ENCODE data around the gene ATP10D. TPM values are rescaled to one million over a fixed set of nuclear protein-coding genes. Genes with fewer than 3 reads are reported as not detected.

Gene ATP10D
- total RNA-seq, 1 donor from 2014 or later: 12.9 TPM

- Mint-ChIP-seq H3K27ac (ENCODE audit: unreplicated experiment) (no peak overlapping the region), H3K9me3 (ENCODE audit: unreplicated experiment) (no peaks in the 10 kb centered on the region), H3K36me3 (ENCODE audit: unreplicated experiment) (peaks cover 4% of the 10 kb centered on the region), H3K4me1 (ENCODE audit: low read depth, unreplicated experiment) (peaks cover 2% of the 10 kb centered on the region), H3K4me3 (ENCODE audit: unreplicated experiment) (no peak overlapping the region), H3K27me3 (ENCODE audit: unreplicated experiment) (no peaks in the 10 kb centered on the region)
- TF ChIP-seq CTCF (IDR thresholded peaks at IDR 0.05; ENCODE audit: partially characterized antibody, unreplicated experiment): no peak
- DNase-seq: no peak
Observed at GRCh38 chr4:47624031-47624441, 139.0 kb downstream of the ATP10D start.

GRCh38 chr4:47631161-47631560, 146.1 kb downstream of the ATP10D start:
- DNase-seq: peak; percentile 65
- peaks cover 3% of the 10 kb centered on the region for H3K36me3 Mint-ChIP-seq (ENCODE audit: unreplicated experiment)
- H3K4me3 Mint-ChIP-seq (ENCODE audit: unreplicated experiment): no peak overlapping the region
- no peaks in the 10 kb centered on the region for H3K9me3 Mint-ChIP-seq (ENCODE audit: unreplicated experiment)
- no peaks in the 10 kb centered on the region for H3K27me3 Mint-ChIP-seq (ENCODE audit: unreplicated experiment)
- peaks cover 5% of the 10 kb centered on the region for H3K4me1 Mint-ChIP-seq (ENCODE audit: low read depth, unreplicated experiment)
- H3K27ac Mint-ChIP-seq (ENCODE audit: unreplicated experiment): no peak overlapping the region
- TF ChIP-seq CTCF (IDR thresholded peaks at IDR 0.05; ENCODE audit: partially characterized antibody, unreplicated experiment): no peak

GRCh38 chr4:47639531-47639930, 154.5 kb downstream of the ATP10D start:
- Mint-ChIP-seq H3K27ac (ENCODE audit: unreplicated experiment) (no peak overlapping the region), H3K27me3 (ENCODE audit: unreplicated experiment) (peaks cover 14% of the 10 kb centered on the region), H3K9me3 (ENCODE audit: unreplicated experiment) (peaks cover 10% of the 10 kb centered on the region), H3K4me1 (ENCODE audit: low read depth, unreplicated experiment) (peaks cover 42% of the 10 kb centered on the region), H3K36me3 (ENCODE audit: unreplicated experiment) (peaks cover 19% of the 10 kb centered on the region), H3K4me3 (ENCODE audit: unreplicated experiment) (no peak overlapping the region)
- DNase-seq: no peak
- no peak for TF ChIP-seq CTCF (IDR thresholded peaks at IDR 0.05; ENCODE audit: partially characterized antibody, unreplicated experiment)

- TF ChIP-seq CTCF (IDR thresholded peaks at IDR 0.05; ENCODE audit: partially characterized antibody, unreplicated experiment): no peak
- peak overlapping the region; percentile 16 for H3K4me3 Mint-ChIP-seq (ENCODE audit: unreplicated experiment)
- H3K4me1 Mint-ChIP-seq (ENCODE audit: low read depth, unreplicated experiment): peaks cover 42% of the 10 kb centered on the region
- peaks cover 14% of the 10 kb centered on the region for H3K27me3 Mint-ChIP-seq (ENCODE audit: unreplicated experiment)
- H3K27ac Mint-ChIP-seq (ENCODE audit: unreplicated experiment): peak overlapping the region; percentile 92
- H3K36me3 Mint-ChIP-seq (ENCODE audit: unreplicated experiment): peaks cover 18% of the 10 kb centered on the region
- peaks cover 11% of the 10 kb centered on the region for H3K9me3 Mint-ChIP-seq (ENCODE audit: unreplicated experiment)
- no peak for DNase-seq
Observed at GRCh38 chr4:47640911-47641310, 155.8 kb downstream of the ATP10D start.

- H3K9me3 Mint-ChIP-seq (ENCODE audit: unreplicated experiment): peaks cover 11% of the 10 kb centered on the region
- TF ChIP-seq CTCF (IDR thresholded peaks at IDR 0.05; ENCODE audit: partially characterized antibody, unreplicated experiment): no peak
- DNase-seq: peak; percentile 62
- peaks cover 14% of the 10 kb centered on the region for H3K27me3 Mint-ChIP-seq (ENCODE audit: unreplicated experiment)
- peaks cover 10% of the 10 kb centered on the region for H3K36me3 Mint-ChIP-seq (ENCODE audit: unreplicated experiment)
- peaks cover 42% of the 10 kb centered on the region for H3K4me1 Mint-ChIP-seq (ENCODE audit: low read depth, unreplicated experiment)
- H3K27ac Mint-ChIP-seq (ENCODE audit: unreplicated experiment): peak overlapping the region; percentile 92
- H3K4me3 Mint-ChIP-seq (ENCODE audit: unreplicated experiment): peak overlapping the region; percentile 43
Observed at GRCh38 chr4:47641755-47642154, 156.7 kb downstream of the ATP10D start.
